NK-92 (cell line): Measurements from ENCODE around the gene ACSS1.

Experiments
- DNase-seq: peaks from one replicate; lab custom pipeline; 2025; ENCODE audit not compliant: unreplicated experiment; lab: John Stamatoyannopoulos, UW

The ACSS1 gene

GRCh38 chr20:25032478-25033264, 25.3 kb downstream of the ACSS1 start:
- DNase-seq: no peak

GRCh38 chr20:25032065-25032477, 25.9 kb downstream of the ACSS1 start:
- no peak for DNase-seq

- no peak for DNase-seq
These were observed 26.7 kb downstream of the ACSS1 start for GRCh38 chr20:25031241-25031640.

- DNase-seq: no peak
These were observed 27.2 kb downstream of the ACSS1 start for GRCh38 chr20:25030649-25031207.

- no peak for DNase-seq
These were observed 27.8 kb downstream of the ACSS1 start for GRCh38 chr20:25030007-25030648.

DNA sequence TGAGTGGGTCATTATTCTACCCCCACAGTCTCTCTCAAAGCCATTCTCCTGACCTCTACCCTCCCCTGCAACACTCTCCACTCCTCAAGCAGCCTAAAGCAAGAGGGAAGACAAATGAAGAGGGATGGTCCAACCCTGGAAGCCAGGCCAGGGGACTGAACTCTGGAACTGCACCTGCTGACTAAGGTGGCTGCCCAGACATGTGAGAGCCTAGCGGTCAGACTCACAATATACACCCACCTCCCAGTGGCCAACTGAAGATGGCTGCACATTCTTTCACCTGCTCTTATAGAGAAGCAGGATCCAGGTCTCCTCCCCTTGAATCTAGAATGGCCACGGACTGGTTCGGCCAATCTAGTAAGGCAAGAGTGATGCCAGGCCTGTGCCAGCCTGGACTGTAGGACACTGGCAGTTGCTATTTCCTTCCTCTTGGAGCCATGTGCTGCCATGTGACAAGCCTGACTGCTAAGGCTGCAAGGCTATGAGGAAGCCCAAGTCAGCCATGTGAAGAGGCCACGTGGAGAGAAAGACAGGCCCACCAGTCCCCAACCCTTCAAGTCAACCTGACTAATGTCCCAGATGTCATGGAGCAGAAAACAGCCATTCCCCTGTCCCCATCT, 31.8 kb downstream of the ACSS1 start:
- DNase-seq: no peak

- DNase-seq: no peak
These were observed 32.7 kb downstream of the ACSS1 start for GRCh38 chr20:25025091-25025861.

DNA sequence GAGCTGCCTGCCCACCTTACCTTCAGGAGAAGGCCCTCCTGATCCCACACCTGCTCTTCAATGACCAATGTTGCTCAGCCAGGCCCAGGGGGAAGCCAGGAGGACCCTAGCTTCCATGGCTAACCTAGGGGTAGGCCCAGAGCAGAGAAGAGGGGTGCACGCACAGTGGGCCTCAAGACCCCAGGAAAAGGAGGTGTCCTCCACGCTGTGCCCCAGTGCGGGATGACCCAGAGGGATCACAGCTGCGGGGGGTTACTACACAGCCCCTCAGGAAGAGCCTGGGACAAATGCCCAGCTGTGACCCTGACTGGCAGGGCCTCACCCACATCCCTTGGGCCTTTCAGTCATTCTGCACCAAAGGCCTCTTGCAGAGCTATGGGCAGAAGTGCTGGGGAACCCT, 33.8 kb downstream of the ACSS1 start:
- no peak for DNase-seq

- DNase-seq: no peak
These were observed 34.6 kb downstream of the ACSS1 start for GRCh38 chr20:25023356-25023755.

DNA sequence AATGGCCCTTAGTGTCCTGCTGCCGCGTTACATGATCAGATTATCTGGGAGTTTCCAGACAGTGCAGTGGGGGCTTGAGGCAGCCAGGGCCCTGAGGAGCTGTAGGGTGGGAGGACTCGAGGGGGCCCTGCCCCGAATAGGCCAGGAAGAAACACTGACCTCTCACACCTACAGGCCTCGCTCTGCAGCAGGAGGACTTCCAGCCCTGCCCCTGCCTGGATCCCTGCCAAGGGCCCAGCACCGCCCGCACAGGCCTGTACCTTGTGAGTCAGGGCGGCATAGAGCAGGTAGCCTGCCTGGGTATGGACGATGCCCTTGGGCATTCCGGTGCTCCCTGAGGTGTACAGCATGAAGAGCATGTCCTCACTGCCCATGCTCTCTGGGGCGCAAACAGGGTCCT, 35.3 kb downstream of the ACSS1 start:
- no peak for DNase-seq

- no peak for DNase-seq
These were observed 36.6 kb downstream of the ACSS1 start for GRCh38 chr20:25021336-25021735.

DNA sequence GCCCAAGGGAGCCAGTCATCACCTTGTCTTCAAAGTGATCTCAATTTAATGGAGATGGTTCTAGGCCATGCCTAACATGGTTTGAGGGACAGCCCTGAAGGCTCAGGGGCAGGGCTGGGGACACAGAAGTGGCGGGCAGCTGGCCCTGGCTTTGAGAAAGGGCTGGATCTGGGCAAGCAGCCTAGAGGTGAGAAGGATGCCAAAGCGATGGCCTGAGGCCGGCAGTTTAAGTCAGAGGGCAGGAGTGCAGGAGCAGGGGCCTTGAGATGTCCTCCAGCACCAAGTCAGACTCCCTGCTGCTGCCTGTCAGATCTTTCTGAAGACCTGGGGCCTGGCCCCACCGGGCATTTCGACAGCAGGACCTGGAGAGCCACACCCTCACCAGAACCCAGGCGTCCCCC, 37.0 kb downstream of the ACSS1 start:
- no peak for DNase-seq

- no peak for DNase-seq
These were observed 37.6 kb downstream of the ACSS1 start for GRCh38 chr20:25020345-25020744.

DNA sequence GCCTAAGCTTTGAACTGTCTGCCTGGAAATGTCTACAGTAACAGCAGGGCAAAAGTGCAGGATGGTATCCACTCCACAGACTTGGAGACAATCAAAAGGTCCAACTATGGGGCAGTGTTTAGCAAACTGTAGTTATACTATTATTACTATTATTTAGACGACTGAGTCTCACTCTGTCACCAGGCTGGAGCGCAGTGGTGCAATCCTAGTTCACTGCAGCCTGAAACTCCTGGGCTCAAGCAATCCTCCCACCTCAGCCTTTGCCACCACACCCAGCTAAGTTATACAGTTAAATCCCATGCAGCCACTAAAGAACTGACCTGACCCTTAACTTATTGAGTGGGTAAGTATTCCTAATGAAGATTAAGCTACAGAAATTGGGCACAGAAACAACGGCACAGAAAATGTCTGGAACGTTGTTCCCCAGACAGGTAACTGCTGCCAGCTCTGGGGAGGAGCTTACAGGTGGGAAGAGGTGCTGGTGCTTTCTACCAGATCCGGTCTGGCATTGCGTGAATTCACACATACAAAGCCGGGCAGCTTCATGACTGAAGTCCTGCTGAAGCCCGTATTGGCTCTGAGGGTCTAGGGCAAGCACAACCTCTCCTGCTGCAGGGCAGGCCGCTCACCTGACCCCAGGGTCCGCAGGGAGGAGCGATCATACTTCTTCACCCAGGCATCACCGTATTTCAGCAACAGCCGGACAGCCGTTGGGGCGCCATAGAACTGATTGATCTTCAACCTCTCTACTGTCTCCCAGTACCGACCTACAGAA, 38.4 kb downstream of the ACSS1 start:
- DNase-seq: no peak

DNA sequence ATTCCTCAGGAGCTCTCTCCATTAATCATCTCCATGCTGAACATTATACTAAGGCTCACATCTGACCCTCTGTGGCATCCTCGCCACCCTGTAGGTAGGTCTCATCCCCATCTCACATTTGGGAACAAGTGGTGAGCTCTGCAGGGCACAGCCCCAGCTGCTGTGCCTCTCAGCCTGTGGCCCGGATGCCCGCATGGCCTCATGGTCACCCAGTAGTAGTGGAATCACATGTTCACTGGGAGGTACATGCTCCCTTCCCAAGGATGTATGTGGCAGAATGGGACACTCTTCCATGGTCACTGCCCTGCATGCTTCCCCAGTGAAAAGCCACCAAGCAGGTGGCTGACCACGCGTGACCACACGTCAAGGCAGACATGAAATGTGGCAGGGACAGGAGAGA, 39.1 kb downstream of the ACSS1 start:
- DNase-seq: no peak

DNA sequence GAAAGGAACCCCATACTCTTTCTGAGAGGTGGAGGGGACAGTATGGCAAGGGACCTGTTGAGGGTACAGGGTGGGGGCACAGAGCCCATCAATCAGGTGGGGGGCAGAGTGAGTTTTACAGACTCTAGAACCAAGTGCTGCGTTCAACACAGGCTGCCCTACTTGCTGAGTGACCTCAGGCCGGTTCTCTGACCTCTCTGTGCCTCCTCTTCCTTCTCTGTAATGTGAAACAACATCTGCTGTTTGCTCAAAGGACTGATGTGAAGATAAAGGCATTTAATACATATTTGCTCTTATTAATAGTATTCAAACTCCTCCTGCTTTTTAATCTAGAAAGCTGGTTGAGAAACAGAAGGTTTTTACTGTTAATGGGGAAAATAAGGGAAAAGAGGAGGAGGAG, 39.5 kb downstream of the ACSS1 start:
- no peak for DNase-seq

- DNase-seq: no peak
These were observed 40.6 kb downstream of the ACSS1 start for GRCh38 chr20:25017257-25017803.

- no peak for DNase-seq
These were observed 41.5 kb downstream of the ACSS1 start for GRCh38 chr20:25016471-25016870.

DNA sequence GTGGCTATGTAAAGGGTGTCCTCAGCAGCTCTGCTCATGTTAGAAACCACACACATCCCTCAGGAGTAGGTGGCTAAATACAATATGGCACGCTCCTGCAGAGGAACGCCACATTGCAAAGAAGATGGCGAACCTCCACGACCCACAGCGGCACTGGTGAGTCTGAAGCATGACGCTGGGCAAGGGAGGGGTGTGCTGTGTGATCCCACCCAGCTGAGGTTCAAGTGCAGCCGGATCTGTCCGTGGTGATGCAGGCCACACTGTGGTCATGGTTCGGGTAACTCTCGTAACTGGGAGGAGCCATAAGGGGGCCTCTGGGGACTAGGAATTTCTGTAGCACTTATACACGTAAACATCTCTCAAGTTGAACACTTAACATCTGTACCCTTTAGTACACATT, 42.0 kb downstream of the ACSS1 start:
- no peak for DNase-seq

- DNase-seq: no peak
These were observed 43.1 kb downstream of the ACSS1 start for GRCh38 chr20:25014816-25015215.
